Measurements from ENCODE around the gene SEH1L. TPM values are rescaled to one million over a fixed set of nuclear protein-coding genes. Genes with fewer than 3 reads are reported as not detected.
"Not testable (repeated sequence)": the region's sequence is repeated elsewhere in the genome, so short reads cannot be mapped to it uniquely, and the experiment has no call there.

Gene SEH1L
- total RNA-seq, 1 donor from 2014 or later = 28.1 TPM

DNA sequence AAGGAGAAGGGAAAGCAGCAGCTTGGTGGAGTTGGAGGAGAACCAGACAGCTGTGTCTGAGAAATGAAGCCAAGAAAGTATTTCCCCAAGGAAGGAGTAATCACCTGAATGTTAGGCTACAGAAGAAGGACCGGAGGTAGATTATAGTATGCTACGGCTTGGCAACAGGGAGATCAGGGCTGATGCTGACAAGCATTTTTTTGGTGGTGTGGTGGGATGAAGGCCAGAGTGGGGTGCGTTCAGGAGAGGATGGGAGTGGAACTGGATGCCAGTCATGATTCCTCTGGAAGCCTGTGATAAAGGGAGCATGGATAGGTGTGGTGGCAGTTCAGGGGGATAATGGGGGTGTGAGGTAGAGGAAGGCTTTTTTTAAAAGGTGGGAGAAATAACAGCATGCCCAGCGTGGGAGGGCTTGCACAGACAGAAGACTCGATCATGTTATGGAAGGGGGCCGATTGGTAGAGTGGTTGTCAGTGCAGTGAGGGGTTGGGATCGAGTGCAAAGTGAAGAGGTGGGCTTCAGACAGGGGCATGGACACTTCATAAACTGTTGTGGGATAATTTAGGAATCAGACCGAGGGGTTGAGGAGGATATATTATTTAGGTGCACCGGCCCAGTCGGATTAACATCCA, 49.0 kb downstream of the SEH1L start:
- DNase-seq = no peak

DNA sequence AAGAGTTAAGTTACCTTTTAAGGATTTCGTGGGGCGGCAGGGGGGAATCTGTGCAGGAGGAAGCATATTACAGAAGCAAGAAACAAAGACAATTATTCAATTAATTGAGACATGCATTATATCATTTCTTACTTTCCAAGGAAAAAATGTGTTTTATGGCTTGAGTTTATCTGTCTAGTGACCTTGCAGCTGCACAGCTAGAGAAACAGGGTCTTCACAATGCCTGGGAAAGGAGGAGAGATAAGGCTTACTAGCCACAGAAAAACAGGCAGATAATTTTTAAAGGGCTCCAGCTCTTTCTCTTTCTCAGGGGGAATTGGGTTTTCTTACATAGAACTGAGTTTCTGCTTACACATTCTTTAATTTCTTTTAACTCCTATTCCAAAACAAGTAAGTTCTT, 49.5 kb downstream of the SEH1L start:
- not testable (repeated sequence) for DNase-seq

DNA sequence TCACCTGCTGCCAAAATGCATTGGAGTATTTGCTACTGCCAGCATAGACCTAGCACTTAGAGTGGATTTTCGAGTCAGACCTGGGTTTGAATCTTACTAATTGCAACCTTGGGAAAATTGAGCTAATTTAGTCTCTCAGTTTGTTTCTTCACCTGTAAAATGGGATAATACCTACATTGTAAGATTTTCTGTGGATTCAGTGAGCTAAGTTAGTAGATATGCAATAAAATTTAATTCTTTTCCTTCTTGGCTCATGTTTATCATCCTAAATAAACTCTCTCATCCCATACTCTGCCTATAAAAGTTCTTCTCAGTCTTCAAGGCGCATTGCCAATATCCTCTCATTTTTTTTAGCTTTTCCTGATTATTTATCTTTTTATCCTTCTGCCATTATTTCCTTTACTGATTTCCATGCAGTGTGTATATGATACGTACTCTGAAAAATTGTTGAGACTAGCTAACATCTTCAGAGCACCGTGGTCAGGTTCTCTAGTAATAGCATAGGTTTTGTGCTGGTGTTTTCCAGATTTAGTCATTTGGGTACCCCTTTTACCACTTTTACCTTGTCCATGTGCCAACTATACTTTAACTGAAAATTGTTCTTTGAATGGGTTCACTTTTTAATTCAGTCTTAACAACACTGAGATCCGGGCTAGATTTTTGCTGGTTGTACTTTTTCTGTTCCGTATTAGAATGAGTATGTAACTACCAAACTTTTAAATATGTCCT, 50.7 kb downstream of the SEH1L start:
- no peak for DNase-seq

DNA sequence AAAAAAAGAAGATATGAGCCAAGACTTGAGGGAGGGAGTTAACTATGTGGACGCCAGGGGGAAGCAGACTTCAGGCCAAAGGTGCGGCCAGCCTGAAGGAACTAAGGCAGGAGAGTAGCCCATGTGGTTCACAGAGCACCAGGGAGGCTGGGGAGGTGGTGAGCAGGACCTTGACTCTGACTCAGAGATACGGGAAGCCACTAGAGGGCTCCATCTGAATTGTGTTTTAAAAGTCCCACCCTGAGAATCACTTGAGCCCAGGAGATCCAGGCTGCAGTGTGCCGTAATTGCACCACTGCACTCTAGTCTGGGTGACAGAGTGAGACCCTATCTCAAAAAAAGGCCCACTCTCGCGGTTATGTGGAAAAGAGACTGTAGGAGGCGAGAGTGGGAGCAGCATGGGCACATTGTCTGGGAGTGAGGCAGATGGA, 55.7 kb downstream of the SEH1L start:
- DNase-seq = no peak

DNA sequence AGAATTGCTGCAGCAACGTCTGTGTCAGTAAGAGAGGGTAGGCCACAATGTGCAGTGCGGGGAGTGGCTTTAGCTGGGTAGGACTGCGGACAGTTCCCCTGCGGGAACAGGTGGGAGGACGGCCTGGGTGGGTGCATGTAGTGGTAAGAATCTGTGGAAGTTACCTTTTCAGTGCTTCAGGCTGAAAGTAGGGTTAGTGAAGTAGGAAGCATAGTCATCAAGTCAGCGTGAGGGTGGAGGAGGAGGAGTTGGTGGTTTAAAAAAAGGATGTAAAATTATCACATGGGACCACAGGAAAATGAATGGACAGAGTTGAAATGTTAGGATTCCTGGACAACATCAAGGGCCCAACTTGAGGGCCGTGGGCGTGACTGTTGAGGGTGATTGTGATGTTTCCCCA, 56.6 kb downstream of the SEH1L start:
- no peak for DNase-seq

DNA sequence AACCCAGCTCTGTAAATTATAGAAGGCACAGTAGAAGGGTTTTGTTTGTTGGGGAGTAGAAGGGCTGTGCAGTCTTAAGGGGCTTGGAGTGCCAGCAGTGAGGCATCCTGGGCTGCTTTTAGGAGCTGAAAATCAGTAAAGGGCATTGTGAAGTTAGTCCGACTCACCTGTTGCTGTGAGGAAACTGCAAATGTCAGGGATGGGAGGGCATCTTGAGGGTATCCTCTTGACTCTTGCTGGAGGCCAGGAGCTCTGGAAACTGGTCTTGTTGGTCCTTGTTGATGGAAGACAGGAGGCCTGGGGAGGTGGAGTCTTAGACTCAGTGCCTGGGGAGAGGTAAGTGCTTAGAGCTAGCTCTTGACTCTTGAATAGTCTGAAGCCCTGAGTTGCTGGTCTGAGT, 57.5 kb downstream of the SEH1L start:
- no peak for DNase-seq

DNA sequence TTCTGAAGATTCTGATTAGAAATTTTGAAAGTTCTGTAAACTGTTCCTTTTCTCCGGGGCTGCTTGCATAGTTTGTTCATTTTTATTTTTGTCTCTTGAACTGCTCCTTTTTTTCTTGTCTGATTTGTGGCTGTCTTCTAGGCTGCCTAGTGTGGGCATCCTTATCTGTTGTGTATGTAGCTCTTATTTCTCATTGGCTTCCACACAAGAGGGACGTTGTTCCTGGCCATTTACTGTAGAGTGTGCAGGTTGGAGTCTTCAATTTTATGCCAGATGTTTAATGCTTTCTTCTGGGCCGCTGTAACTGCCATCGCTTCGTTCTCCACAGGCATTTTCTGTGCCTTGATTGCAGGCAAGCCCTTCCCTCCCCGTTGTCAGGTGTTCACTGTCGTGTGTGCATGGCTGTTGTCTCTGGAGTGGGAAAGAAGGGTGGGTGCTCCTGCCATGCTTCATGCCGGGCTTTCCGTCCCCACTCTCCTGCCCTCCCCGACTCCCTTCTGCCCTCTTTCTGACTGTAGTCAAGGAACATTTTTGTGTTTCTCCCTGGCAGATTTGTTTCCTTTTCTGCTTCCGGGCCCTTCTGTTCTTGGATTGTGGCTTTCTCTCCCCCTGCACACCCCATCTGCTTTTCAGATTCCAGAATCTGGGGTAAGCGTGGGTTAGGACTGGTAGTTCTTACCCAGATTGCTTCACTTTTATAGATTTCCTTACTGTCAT, 58.9 kb downstream of the SEH1L start:
- DNase-seq = no peak

DNA sequence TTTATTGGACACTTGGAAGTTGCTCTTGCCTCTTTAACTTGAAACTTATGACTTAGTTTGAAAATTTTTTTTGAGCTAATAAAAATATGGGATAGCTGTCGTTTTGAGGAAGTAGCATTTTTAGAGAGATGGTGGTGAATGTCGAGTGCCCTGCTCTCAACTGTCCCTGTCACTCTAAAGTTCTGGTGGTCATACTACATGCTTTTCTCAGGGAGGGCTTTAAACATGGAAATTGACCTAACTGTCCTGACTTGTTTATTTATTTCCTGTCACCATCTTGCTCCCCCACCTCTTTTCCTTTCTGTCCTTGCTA, 59.4 kb downstream of the SEH1L start:
- no peak for DNase-seq

DNA sequence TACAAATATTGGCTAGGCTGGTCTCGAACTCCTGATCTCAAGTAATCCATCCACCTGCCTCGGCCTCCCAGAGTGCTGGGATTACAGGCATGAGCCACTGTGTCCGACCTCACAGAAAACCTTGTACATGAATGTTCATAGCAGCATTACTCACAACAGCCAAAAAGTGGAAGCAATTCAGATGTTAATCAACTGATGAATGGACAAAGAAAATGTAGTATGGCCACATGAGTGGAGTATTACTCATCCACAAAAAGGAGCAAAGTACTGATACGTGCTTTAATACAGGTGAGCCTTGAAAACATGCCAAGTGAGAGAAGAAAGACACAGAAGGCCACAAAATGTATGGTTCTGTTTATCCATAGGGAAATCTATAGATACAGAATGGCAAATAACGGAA, 63.9 kb downstream of the SEH1L start:
- DNase-seq = no peak

DNA sequence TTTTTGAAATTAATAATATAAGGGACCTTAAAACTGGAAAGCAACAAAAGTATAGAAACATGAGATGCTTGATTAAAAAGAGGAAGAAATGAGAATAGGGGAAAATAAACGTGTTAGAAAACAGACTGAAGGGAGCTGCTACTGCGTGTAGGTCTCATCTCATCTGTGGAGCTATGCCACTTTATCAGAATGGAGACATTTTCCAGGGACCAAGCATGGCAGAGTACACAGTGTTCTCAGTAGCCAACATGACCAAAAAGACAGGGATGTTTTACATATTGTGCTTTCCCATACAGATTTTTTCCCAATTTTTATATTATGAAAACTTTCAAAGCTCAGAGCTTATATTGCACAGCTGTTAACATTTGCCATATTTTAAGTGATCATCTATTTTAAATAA, 66.4 kb downstream of the SEH1L start:
- no peak for DNase-seq

DNA sequence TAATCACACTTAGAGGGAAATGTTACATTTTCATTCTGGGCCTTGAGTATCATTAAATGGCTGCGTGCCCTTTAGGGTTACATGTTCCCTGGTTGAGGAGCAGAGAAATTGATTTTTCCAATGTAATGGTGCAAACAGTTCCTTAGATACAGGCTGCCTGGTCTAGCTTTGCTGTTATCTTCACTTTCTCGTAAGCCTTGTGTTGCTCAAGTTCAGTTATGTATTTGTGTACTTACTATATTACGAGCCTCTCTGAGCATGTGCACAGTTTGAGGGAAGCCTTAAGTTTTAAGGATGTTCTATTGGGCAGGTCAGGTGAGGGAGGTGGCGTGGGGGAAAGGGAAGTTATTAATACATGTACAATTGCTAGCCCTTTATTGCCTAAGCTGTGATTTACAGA, 67.0 kb downstream of the SEH1L start:
- no peak for DNase-seq

DNA sequence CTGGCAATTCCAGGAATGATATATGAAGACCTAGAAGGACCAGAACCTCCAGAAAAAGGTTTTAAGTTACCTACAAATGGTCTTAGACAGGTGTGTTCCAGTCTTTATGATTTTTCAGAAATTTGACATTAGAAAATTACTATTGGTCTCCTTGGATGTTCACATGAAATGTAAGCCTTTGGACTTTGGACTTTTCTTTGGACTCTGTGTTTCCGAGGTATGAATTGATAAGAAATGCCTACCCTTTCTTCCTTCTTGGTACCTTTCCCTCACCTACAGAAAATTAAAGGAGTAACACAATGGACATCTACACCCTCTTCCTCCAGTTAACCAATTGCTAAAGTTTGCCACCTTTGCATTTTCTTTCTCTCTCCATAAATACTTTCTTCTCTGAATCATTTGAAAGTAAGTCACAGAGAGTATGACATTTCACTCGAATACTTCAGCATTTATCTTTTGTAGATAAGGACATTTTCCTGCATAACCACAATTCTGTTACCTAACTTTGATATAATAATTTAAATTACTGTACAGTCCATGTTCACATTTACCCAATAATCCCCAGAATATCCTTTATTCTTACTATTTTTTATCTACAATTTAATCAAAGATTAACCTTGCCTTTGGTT, 69.5 kb downstream of the SEH1L start:
- DNase-seq = no peak

DNA sequence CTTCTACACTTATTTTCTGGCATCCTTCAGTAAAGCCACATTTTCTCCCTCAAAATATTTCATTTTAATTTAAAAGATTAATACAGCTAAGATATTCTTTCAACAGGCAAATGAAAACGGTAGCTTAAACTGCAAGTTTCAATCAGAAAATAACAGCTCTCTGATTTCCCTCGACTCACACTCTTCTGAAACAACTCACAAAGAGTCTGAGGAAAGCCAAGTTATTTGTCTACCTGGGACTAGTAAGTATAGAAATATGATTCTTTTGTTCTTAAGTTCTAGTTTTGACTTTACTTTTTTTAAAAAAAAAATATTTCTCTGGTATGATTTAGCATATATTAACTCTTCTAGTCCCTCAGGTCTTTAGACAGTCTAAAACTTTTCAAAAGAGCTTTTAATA, 70.6 kb downstream of the SEH1L start:
- DNase-seq = no peak

DNA sequence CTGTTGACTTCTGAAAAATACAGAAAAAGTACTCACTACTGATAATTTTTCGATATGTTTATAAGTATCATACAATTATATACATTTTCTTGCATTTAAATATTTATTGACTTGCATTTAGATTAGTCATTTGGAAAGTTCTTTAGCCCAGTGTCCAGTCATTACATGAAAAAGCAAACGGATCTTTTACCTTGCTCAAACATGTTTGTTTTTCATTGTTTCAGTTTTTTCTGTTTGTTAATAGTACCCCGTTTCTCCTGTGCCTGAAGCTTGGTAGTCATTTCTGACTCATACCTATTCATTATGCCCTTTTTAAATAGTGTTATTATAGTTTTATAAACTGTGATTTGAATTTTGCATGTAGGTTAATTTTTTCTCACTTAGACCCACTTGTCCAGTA, 71.5 kb downstream of the SEH1L start:
- DNase-seq = no peak

DNA sequence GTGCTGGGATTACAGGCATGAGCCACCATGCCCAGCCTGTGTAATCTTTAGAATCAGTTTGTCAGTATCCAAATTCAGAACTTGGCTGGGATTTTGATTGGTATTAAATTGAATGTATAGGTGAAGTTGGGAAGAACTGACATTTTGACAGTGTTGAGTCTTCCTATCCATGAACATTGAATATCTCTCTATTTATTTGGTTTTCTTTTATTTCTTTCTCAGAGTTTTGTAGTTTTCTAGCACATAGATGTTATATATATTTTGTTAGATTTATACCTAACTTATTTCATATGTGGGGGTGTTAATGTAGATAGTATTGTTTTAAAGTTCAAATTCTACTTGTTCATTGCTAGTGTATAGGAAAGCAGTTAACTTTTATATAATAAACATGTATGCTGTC, 74.8 kb downstream of the SEH1L start:
- DNase-seq = no peak

DNA sequence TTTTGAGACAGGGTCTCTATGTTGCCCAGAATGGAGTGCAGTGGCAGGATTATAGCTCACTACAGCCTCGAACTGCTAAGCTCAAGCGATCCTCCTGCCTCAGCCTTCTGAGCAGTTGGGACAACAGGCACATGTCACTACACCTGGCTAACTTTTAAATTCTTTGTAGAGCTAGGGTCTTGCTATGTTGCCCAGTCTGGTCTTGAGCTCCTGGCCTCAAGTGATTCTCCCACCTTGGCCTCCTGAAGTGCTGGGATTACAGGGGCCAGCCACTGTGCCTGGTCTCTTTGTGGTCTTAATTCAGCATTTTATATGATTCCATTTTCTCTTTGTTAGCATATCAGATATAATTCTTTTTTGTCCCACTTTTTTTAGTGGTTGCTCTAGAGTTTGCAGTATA, 77.4 kb downstream of the SEH1L start:
- DNase-seq = no peak

DNA sequence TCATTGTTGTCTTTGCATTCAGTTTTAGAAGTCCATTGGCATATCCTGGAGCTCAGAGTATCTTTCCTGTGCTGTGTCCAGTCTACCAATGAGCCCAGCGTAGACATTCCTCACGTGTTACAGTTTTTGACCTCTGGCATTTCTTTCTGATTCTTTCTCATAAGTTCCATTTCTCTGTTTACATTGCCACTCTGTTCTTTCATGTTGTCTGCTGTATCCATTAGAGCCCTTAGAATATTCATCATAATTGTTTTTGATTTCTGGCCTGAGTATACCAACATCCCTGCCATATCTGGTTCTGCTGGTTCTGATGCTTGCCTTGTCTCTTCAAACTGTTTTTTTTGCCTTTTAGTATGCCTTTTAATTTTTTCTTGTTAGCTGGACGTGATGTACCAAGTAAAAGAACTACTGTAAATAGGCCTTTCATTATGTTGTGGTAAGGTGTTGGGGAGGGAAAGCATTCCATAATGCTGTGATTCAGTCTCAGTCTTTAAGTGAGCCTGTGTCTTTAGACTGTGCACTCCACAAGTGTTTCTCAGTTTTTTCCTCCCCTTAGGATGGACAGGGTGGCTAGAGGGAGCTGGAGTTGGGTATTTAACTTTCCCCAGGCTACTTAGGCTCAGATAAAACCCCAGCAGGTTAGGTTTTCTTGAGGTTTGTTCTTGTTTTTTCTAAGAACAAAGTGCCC, 78.9 kb downstream of the SEH1L start:
- DNase-seq = no peak

DNA sequence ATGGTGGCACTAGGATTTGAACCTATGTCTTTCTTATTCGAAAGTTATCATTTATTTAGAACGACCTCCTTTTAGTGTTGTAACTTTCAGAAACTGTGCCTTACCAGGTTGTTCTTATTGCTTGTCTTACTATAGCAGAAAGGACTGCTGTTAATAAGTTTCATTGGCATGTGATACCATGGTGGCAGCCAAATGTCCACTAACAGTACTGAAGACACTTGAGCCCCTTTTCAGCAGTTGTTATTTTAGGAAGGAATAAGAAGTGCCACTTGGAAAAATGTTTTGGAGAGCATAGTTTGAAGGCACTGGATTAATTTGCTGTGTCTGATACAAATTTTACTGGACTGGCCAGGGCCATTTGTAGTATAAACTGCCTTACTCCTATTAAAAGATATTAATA, 81.1 kb downstream of the SEH1L start:
- no peak for DNase-seq

DNA sequence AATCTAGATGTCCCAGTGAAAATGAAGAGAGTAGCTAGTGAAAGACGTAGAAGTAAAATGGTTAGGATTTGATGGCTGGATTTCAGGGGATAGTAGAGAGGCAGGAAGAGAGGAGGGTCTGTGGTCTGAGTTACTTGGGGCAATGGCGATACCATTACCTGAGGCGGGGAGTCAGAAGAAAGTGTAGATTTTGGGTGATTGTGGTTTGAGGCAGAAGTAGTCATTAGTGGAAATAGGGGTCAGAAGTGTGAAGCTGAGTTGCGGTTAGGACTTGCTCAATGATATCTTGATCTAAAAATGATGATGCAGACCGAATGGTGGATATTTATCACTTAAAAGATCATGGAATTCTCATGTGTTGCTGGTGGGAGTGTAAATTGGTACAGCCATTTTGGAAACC, 84.4 kb downstream of the SEH1L start:
- no peak for DNase-seq

DNA sequence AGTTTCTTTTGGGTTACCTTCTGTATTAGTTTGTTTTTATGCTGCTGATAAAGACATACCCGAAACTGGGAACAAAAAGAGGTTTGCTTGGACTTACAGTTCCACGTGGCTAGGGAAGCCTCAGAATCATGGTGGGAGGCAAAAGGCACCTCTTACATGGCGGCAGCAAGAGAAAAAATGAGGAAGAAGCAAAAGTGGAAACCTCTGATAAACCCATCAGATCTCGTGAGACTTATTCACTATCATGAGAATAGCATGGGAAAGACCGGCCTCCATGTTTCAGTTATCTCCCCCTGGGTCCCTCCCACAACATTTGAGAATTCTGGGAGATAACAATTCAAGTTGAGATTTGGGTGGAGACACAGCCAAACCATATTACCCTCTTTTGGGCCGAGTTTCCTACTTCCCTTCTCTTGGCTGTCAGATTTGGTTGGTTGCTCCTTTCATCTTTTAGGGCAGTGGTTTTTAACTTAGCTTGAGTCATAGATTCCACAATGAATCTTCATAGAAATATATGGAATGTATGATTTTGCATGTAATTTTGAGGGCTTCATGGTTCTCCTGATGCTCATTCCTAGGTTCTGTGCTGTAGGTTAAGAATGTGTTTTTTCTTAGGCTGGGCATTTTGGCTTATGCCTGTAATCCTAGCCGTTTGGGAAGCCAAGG, 87.6 kb downstream of the SEH1L start:
- DNase-seq = no peak

DNA sequence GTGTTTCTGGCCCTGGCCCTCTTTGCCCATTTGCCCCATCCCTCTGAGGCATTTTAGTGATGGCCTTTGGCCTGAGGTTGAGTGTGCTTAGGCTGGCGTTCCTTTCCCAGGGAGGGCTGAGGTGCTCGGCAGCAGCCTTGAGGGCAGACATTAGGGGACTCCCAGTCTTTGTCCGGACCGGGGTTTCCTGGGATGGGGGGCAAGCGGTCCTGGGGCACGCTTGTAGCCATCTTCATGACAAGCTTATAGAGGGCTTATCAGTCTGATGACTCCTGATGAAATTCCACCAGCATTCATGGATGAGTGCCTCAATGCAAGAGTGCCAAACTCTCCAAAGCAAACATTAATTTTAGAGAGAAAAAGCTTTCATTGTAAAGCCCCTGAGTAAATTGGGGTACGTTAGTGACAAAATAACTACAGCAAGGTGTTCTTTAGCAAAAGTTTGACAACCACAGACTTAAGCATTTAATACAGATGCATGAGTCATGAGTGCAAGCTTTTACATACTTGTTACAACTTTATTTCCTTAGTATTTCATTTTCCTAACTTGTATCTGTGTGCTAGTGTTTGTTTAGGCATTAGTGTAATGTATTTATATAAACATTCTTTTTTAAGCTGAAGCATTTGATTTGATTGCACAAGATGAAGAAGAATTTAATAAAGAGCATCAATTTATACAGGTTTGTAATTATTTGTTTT, 89.0 kb downstream of the SEH1L start:
- DNase-seq = no peak

Data from skin of body (tissue), 2 donors.